HEK293 (cell line): ENCODE measurements around the gene PDXK.

Experiments used
- CTCF ChIA-PET: fragments of 350-600 bp; formaldehyde crosslinking; extraction: SDS; loops from one replicate; lab custom pipeline; 2021; ENCODE audit warnings: antibody characterized with exemption; lab: Yijun Ruan, JAX
- POLR2A ChIA-PET: fragments of 300-600 bp; formaldehyde crosslinking; extraction: SDS; loops from one replicate; lab custom pipeline; 2020; ENCODE audit warnings: antibody characterized with exemption, inconsistent platforms; lab: Yijun Ruan, JAX
- H3K27ac ChIP-seq: fragments of 200-500 bp; sonication (Bioruptor generic); 2 replicates; pipeline ENCODE4 v1.5.1; 2014; ENCODE audit warnings: low read depth, low read length, control low read depth, inconsistent platforms; ENCODE audit errors: extremely low read depth
- H3K36me3 ChIP-seq, 2 experiments: fragments of 200-500 bp in 1 of 2; sonication (Bioruptor generic) in 1 of 2; 1 replicate in 1 of 2; 2 replicates in 1 of 2; pipeline ENCODE4 v1.5.1; 2014 to 2017; ENCODE audit warnings: inconsistent platforms in 2 of 2, low read length in 2 of 2; ENCODE audit not compliant: control insufficient read depth in 2 of 2, insufficient read depth in 1 of 2
- H3K4me1 ChIP-seq: fragments of 200-500 bp; sonication (Bioruptor generic); 2 replicates; pipeline ENCODE4 v1.5.1; 2014; ENCODE audit warnings: mild to moderate bottlenecking, low read length, inconsistent platforms; ENCODE audit not compliant: control insufficient read depth, insufficient read depth
- H3K4me3 ChIP-seq: 2 replicates; pipeline ENCODE4 v1.5.1; 2011; ENCODE audit warnings: low read depth, mild to moderate bottlenecking, control low read depth, low read length, moderate library complexity
- H3K9me3 ChIP-seq: fragments of 200-500 bp; sonication (Bioruptor generic); 2 replicates; pipeline ENCODE4 v1.5.1; 2014; ENCODE audit warnings: low read depth, low read length, inconsistent platforms; ENCODE audit not compliant: control insufficient read depth, insufficient read depth
- FEZF1 ChIP-seq: fragments of 450-650 bp; formaldehyde crosslinking; IDR thresholded peaks from 2 replicates; pipeline ENCODE4 v1.5.1; 2016; ENCODE audit warnings: missing biosample characterization, missing genetic modification characterization
- GFI1B ChIP-seq: fragments of 450-650 bp; formaldehyde crosslinking; IDR thresholded peaks from 2 replicates; pipeline ENCODE4 v1.5.1; 2016; ENCODE audit warnings: missing biosample characterization, missing genetic modification characterization
- HOXC10 ChIP-seq: sonication (generic); formaldehyde crosslinking; IDR thresholded peaks from 2 replicates; pipeline ENCODE4 v1.8.1; 2023; ENCODE audit warnings: mild to moderate bottlenecking, missing genetic modification reagents
- KLF1 ChIP-seq: fragments of 450-650 bp; formaldehyde crosslinking; IDR thresholded peaks from 2 replicates; pipeline ENCODE4 v1.5.1; 2016; ENCODE audit warnings: missing biosample characterization, missing genetic modification characterization
- MZF1 ChIP-seq: fragments of 450-650 bp; formaldehyde crosslinking; IDR thresholded peaks from 2 replicates; pipeline ENCODE4 v1.5.1; 2017; ENCODE audit warnings: missing biosample characterization, missing genetic modification characterization, borderline replicate concordance
- ZFP69B ChIP-seq: fragments of 450-650 bp; formaldehyde crosslinking; IDR thresholded peaks from 2 replicates; pipeline ENCODE4 v1.5.1; 2016; ENCODE audit warnings: missing biosample characterization, missing genetic modification characterization
- ZIC2 ChIP-seq: fragments of 450-650 bp; formaldehyde crosslinking; IDR thresholded peaks from 2 replicates; pipeline ENCODE4 v1.5.1; 2016; ENCODE audit warnings: missing biosample characterization, missing genetic modification characterization
- ZNF133 ChIP-seq: fragments of 450-650 bp; formaldehyde crosslinking; IDR thresholded peaks from 2 replicates; pipeline ENCODE4 v1.5.1; 2016; ENCODE audit warnings: missing biosample characterization, missing genetic modification characterization
- ZNF157 ChIP-seq: fragments of 450-650 bp; formaldehyde crosslinking; IDR thresholded peaks from 2 replicates; pipeline ENCODE4 v1.5.1; 2016; ENCODE audit warnings: missing biosample characterization, missing genetic modification characterization
- ZNF274 ChIP-seq, 2 experiments: fragments of 200-500 bp in 1 of 2; fragments of 450-650 bp in 1 of 2; sonication (Bioruptor generic) in 1 of 2; formaldehyde crosslinking in 1 of 2; IDR thresholded peaks; 2 replicates each; pipeline versions ENCODE4 v1.5.1 to v1.6.1; 2014 to 2016; ENCODE audit warnings: borderline replicate concordance in 1 of 2, inconsistent platforms in 1 of 2, low read length in 1 of 2, missing biosample characterization in 1 of 2, missing genetic modification characterization in 1 of 2
- ZNF366 ChIP-seq: fragments of 450-650 bp; formaldehyde crosslinking; conservative IDR thresholded peaks from 2 replicates; pipeline ENCODE4 v1.5.1; 2016; ENCODE audit warnings: missing biosample characterization, missing genetic modification characterization
- ZNF394 ChIP-seq: fragments of 450-650 bp; formaldehyde crosslinking; IDR thresholded peaks from 2 replicates; pipeline ENCODE4 v1.5.1; 2016; ENCODE audit warnings: missing biosample characterization, missing genetic modification characterization, mild to moderate bottlenecking, moderate library complexity, borderline replicate concordance
- ZNF596 ChIP-seq: fragments of 450-650 bp; IDR thresholded peaks from 2 replicates; pipeline ENCODE4 v1.5.0; 2018; ENCODE audit warnings: missing biosample characterization, mild to moderate bottlenecking, missing genetic modification characterization, moderate library complexity
- ZNF624 ChIP-seq: fragments of 450-650 bp; formaldehyde crosslinking; IDR thresholded peaks from 2 replicates; pipeline ENCODE4 v1.5.1; 2017; ENCODE audit warnings: missing biosample characterization, missing genetic modification characterization
- ZNF707 ChIP-seq: fragments of 450-650 bp; formaldehyde crosslinking; IDR thresholded peaks from 2 replicates; pipeline ENCODE4 v1.5.1; 2016; ENCODE audit warnings: missing biosample characterization, missing genetic modification characterization
- ZNF837 ChIP-seq: fragments of 450-650 bp; formaldehyde crosslinking; IDR thresholded peaks from 2 replicates; pipeline ENCODE4 v1.5.1; 2016; ENCODE audit warnings: missing biosample characterization, missing genetic modification characterization
- ZXDB ChIP-seq: fragments of 450-650 bp; formaldehyde crosslinking; IDR thresholded peaks from 2 replicates; pipeline ENCODE4 v1.5.1; 2016; ENCODE audit warnings: missing biosample characterization, missing genetic modification characterization
- TF ChIP-seq, protein P1 (sequence below): fragments of 450-650 bp; formaldehyde crosslinking; IDR thresholded peaks from 2 replicates; pipeline ENCODE4 v1.5.1; 2016; ENCODE audit warnings: missing biosample characterization, missing genetic modification characterization
- TF ChIP-seq, protein P2 (sequence below): fragments of 450-650 bp; formaldehyde crosslinking; IDR thresholded peaks from 2 replicates; pipeline ENCODE4 v1.5.1; 2016; ENCODE audit warnings: missing biosample characterization, missing genetic modification characterization
- TF ChIP-seq, protein P3 (sequence below): fragments of 450-650 bp; formaldehyde crosslinking; IDR thresholded peaks from 2 replicates; pipeline ENCODE4 v1.5.1; 2017; ENCODE audit warnings: missing biosample characterization, missing genetic modification characterization
- TF ChIP-seq, protein P4 (sequence below): fragments of 450-650 bp; IDR thresholded peaks from 2 replicates; pipeline ENCODE4 v1.5.1; 2018; ENCODE audit warnings: missing biosample characterization, missing genetic modification characterization
- TF ChIP-seq, protein P5 (sequence below): fragments of 450-650 bp; formaldehyde crosslinking; IDR thresholded peaks from 2 replicates; pipeline ENCODE4 v1.5.1; 2017; ENCODE audit warnings: missing biosample characterization, missing genetic modification characterization

The PDXK gene

DNA sequence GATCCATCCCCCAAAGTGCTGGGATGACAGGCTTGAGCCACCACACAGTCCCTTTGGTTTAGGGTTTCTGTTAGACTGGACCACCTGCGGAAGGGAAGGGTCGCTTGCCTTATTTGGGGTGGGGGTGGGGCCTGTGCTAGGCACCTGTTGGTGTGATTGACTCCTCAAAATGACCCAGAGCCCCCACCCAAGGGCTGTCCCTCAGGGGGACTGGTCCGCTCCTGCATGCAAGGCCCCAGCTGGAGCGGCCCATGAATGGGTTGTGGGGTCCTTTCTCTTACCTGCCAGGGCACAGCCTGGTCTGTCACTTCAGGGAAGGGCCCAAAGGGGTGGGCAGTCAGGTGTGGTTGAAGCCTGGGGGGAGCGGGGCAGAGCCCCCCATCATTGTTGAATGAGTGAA, 59.0 kb downstream of the PDXK start (continued):
- TF ChIP-seq FEZF1 (tag by site-specific recombination): no peak
- TF ChIP-seq, protein P1, sequence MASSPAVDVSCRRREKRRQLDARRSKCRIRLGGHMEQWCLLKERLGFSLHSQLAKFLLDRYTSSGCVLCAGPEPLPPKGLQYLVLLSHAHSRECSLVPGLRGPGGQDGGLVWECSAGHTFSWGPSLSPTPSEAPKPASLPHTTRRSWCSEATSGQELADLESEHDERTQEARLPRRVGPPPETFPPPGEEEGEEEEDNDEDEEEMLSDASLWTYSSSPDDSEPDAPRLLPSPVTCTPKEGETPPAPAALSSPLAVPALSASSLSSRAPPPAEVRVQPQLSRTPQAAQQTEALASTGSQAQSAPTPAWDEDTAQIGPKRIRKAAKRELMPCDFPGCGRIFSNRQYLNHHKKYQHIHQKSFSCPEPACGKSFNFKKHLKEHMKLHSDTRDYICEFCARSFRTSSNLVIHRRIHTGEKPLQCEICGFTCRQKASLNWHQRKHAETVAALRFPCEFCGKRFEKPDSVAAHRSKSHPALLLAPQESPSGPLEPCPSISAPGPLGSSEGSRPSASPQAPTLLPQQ: no peak
- TF ChIP-seq HOXC10 (CRISPR knock-in tag): no peak
- no peak for TF ChIP-seq ZNF394 (tag by site-specific recombination)

DNA sequence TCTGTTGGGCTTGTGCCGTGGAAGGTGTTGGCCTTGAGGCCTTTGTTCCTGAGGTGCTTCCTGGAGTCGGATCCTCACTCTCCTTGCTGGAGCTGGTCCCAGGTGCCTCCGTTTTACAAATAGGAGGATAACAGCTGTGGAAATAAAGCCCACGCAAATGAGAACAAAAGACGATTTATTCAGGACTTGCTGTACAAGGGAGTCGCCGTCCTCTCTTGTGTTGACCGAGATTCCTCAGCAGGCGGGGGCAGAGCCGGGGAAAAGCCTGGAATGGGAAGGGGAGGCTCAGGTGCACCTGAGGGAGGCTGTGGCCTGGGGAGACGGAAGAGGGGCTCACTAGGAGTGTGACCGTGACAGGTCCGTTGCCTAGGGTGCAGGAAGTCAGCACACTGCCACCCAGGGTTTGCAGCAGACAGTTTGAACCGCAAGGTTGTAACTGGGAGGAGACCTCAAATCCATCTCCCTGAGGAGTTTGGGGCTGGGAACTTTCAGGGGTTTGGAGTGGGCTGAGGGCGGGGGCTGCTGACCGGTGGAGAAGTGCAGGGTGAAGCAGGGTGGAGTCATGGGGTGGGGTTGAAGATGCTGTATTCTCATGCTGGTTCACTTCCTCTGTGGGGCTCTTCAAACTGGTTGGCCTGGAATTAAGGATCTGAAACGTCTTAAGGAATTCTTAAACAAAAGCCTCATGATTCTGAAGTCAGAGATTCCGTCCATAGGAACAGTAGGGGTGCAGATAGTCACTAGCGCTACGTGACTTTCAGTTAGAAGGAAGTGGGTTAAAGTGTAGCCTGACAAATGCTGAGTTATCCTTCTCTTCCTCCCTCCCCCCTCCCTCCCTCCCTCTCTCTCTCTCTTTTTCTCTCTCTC, 59.8 kb downstream of the PDXK start:
- Histone ChIP-seq H3K4me3 (no peak overlapping the region), H3K9me3 (no peaks in the 10 kb centered on the region), H3K4me1 (no peaks in the 10 kb centered on the region), H3K36me3 (peaks cover 4 to 13% of the 10 kb centered on the region in 2 experiments; a peak in 2 of 3 replicates), H3K27ac (no peak overlapping the region)
- POLR2A ChIA-PET: no interaction called here
- CTCF ChIA-PET: interaction anchor here (0.7 to 1.0 kb wide), 2 partner anchors 10 to 88 kb away, joined by 4 to 5 read pairs; no protein-coding TSS in a partner anchor
- TF ChIP-seq, protein P1: no peak
- no peak for TF ChIP-seq ZNF274 (IDR thresholded peaks at IDR 0.05; ENCODE audit: low read length)
- TF ChIP-seq ZNF274 (tag by site-specific recombination; IDR thresholded peaks at IDR 0.05; ENCODE audit: borderline replicate concordance): no peak
- TF ChIP-seq GFI1B (tag by site-specific recombination): no peak
- TF ChIP-seq ZNF366 (tag by site-specific recombination): 0 out of 2 replicates have a peak, but pooled peaks have one; percentile 27
- peak; percentile 98 for TF ChIP-seq KLF1
- no peak for TF ChIP-seq ZNF624
- no peak for TF ChIP-seq ZNF133 (tag by site-specific recombination)
- TF ChIP-seq, protein P2, sequence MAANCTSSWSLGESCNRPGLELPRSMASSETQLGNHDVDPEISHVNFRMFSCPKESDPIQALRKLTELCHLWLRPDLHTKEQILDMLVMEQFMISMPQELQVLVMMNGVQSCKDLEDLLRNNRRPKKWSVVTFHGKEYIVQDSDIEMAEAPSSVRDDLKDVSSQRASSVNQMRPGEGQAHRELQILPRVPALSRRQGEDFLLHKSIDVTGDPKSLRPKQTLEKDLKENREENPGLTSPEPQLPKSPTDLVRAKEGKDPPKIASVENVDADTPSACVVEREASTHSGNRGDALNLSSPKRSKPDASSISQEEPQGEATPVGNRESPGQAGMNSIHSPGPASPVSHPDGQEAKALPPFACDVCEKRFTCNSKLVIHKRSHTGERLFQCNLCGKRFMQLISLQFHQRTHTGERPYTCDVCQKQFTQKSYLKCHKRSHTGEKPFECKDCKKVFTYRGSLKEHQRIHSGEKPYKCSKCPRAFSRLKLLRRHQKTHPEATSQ (tag by site-specific recombination): no peak
- no peak for TF ChIP-seq ZNF837 (tag by site-specific recombination)
- TF ChIP-seq ZNF596 (tag by site-specific recombination): peak; percentile 51; the same call in 1 of the 2 replicates
- TF ChIP-seq ZIC2 (tag by site-specific recombination): peak; percentile 27; the same call in 1 of the 2 replicates
- no peak for TF ChIP-seq ZFP69B (tag by site-specific recombination)

DNA sequence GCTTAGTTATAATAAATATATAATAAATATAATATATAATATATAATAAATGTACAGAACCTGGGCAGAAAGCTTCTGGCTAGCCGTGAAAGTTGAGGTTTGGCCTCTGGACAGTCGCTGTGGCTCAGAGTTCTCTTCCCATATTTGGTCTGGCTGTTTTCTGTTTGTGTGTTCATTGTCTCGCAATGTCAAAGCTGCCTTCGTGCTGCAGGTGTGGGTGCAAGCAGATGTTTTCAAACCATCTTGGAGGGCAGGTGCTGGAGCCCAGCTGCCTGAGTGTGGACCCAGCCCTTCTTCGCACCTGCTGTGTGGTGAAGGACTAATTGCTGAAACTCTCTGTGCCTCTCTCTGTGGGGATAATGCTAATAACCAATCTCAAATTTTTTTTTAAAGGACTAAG, 60.7 kb downstream of the PDXK start:
- POLR2A ChIA-PET: interaction anchor here (1.3 kb wide), 1 partner anchor 10 kb away, joined by 4 read pairs; the partner anchor contains the start of gene RRP1
- Histone ChIP-seq H3K27ac (no peak overlapping the region), H3K36me3 (peaks cover 3% of the 10 kb centered on the region in 2 experiments; a peak in 2 of 3 replicates), H3K4me1 (no peaks in the 10 kb centered on the region), H3K9me3 (no peaks in the 10 kb centered on the region), H3K4me3 (no peak overlapping the region)
- CTCF ChIA-PET: interaction anchor here (0.7 to 1.3 kb wide), 4 partner anchors 9 to 89 kb away, joined by 3 to 5 read pairs (median 4); no protein-coding TSS in a partner anchor
- no peak for TF ChIP-seq MZF1 (tag by site-specific recombination)
- TF ChIP-seq, protein P3, sequence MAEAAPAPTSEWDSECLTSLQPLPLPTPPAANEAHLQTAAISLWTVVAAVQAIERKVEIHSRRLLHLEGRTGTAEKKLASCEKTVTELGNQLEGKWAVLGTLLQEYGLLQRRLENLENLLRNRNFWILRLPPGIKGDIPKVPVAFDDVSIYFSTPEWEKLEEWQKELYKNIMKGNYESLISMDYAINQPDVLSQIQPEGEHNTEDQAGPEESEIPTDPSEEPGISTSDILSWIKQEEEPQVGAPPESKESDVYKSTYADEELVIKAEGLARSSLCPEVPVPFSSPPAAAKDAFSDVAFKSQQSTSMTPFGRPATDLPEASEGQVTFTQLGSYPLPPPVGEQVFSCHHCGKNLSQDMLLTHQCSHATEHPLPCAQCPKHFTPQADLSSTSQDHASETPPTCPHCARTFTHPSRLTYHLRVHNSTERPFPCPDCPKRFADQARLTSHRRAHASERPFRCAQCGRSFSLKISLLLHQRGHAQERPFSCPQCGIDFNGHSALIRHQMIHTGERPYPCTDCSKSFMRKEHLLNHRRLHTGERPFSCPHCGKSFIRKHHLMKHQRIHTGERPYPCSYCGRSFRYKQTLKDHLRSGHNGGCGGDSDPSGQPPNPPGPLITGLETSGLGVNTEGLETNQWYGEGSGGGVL (tag by site-specific recombination): no peak
- no peak for TF ChIP-seq ZNF157 (tag by site-specific recombination)
- TF ChIP-seq ZNF707 (tag by site-specific recombination): no peak
- TF ChIP-seq, protein P4, sequence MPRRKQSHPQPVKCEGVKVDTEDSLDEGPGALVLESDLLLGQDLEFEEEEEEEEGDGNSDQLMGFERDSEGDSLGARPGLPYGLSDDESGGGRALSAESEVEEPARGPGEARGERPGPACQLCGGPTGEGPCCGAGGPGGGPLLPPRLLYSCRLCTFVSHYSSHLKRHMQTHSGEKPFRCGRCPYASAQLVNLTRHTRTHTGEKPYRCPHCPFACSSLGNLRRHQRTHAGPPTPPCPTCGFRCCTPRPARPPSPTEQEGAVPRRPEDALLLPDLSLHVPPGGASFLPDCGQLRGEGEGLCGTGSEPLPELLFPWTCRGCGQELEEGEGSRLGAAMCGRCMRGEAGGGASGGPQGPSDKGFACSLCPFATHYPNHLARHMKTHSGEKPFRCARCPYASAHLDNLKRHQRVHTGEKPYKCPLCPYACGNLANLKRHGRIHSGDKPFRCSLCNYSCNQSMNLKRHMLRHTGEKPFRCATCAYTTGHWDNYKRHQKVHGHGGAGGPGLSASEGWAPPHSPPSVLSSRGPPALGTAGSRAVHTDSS (tag by site-specific recombination): no peak
- TF ChIP-seq KLF1: no peak
- TF ChIP-seq, protein P5, sequence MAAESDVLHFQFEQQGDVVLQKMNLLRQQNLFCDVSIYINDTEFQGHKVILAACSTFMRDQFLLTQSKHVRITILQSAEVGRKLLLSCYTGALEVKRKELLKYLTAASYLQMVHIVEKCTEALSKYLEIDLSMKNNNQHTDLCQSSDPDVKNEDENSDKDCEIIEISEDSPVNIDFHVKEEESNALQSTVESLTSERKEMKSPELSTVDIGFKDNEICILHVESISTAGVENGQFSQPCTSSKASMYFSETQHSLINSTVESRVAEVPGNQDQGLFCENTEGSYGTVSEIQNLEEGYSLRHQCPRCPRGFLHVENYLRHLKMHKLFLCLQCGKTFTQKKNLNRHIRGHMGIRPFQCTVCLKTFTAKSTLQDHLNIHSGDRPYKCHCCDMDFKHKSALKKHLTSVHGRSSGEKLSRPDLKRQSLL (tag by site-specific recombination): no peak
- no peak for TF ChIP-seq ZXDB (tag by site-specific recombination)
- TF ChIP-seq, all 188 proteins: peak for 0
